ENCODE results near the gene CTDSP2.
"Not testable (repeated sequence)": the region's sequence is repeated elsewhere in the genome, so short reads cannot be mapped to it uniquely, and the experiment has no call there.

CTDSP2 gene

DNA sequence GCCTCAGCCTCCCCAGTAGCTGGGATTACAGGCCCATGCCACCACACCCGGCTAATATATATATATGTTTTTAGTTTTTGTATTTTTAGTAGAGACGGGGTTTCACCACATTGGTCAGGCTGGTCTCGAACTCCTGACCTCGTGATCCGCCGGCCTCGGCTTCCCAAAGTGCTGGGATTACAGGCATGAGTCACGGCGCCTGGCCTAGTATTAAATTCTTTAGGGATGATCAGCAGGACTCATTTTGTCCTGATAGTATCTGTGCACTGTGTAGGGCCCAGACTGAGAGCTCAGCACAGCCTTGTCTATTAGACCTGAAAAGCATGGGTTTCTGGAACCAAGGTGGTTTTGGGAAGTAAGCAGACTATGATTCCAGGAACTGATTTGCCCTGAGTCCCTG, 34.5 kb upstream of the CTDSP2 start:
- not testable (repeated sequence) for DNase-seq

DNA sequence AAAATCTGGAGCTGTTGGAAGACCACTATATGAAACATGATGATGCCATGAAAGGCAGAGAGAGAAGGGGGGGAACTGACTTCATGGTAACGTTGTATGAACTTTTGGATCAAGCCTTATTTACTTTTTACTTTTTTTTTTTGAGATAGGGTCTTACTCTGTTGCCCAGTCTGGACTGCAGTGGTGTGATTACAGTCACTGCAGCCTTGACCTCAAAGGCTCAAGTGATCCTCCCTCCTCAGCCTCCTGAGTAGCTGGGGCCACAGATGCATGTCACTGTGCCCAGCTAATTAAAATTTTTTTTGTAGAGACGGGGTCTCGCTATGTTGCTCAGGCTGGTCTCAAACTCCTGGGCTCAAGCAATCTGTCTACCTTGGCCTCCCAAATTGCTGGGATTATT, 31.3 kb upstream of the CTDSP2 start:
- DNase-seq: no peak

GRCh38 chr12:57875753-57876547, 29.4 kb upstream of the CTDSP2 start:
- DNase-seq: no peak

GRCh38 chr12:57874166-57875108, 27.9 kb upstream of the CTDSP2 start:
- peak; percentile 87 for DNase-seq

GRCh38 chr12:57872362-57872761, 25.8 kb upstream of the CTDSP2 start:
- DNase-seq: no peak

- DNase-seq: no peak
Observed at GRCh38 chr12:57869927-57870318, 23.4 kb upstream of the CTDSP2 start.

DNA sequence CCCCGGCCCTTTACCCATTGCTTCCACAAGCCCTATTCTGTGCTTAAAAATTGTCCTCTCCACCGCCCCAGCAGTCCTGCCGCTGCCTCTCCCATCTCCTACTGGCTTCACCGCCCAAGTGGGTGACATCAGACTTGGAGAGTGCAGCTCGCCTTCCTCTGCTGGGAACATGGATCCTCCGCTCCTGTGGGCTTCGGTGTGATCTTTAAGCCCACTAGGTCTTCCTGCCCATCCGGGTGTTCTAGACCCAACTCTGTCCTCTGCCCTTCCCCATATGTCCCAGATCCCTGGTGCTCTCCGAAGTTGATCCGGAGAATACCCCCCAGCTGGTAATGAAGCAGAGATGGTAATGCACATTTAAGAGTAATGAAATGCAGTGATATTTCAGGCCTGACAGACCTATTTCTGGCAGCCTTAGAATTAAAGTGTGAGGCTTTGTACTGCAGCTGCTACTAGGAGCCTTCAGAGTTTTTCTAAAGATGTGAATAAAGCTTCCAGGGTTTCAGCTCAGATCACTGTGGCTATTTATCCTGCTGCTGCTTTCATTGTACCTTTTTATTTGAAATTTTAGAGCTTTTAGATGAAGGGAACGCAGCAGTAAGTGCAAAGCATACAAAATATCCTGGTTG, 22.9 kb upstream of the CTDSP2 start:
- no peak for DNase-seq

GRCh38 chr12:57868851-57869268, 22.3 kb upstream of the CTDSP2 start:
- no peak for DNase-seq

- no peak for DNase-seq
Observed at GRCh38 chr12:57868221-57868620, 21.7 kb upstream of the CTDSP2 start.

GRCh38 chr12:57866308-57867019, 19.9 kb upstream of the CTDSP2 start:
- DNase-seq: no peak

DNA sequence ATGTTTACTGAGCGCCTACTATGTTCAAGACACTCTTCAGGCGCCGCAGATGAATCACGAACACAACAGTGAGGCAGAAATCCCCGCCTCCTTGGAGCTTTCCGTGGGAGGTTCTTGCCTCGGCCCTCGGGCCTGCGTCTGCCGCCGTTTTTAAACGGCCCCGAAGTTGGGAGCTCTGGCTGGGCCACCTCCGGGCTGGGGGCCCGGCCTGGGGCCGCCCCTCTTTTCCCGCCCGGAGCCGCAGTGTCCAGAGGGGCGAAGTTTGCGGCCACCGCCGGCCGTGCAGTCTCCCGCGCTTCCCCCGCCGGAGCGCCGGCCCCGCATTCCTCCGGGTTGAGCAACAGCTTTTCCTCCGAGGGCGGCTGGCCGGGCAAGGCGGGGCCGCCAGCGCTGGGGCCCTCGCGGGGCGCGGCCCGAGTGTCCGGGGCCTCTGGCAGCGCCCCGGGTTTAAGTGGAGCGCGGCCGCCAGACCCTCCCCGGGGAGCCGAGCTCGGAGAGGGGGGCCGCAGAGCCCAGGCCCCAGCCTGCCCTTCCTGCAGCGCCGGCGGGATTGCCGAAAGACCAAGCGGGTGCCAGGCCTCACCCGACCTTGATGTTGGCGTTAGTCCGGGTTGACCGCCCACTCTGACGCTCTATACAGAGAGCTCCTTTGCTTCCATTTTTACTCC, 18.7 kb upstream of the CTDSP2 start:
- no peak for DNase-seq

DNA sequence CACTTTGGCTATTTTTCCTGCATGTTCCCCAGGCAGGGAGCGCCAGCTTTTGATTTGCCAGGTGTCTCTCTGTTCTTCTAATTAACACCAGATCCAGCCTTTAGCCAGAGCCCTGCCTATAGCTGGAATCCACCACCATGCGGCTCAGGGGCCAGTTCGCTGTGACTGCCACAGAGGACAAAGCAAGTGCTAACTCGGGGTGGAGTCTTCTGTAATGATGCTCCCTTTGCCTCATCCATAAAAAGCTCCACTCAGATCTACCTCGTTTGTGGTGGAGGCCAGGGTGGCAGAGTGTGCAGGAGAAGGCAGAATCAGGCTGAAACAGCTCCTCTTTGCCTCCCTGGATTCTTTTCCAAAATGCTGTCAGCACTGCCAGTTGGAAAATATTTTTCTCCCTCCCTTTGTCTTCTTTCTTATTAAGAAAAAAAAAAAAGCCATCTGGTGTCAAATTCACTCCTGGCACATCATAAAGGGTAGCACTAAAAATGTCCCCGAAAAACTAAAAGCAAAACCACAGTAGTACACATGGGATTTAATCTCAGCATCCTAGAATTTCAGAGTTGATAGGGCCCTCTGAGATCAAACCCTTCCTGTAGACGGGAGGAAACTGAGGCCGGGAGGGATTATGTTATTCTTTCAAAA, 18.0 kb upstream of the CTDSP2 start:
- no peak for DNase-seq

- no peak for DNase-seq
Observed at GRCh38 chr12:57863676-57864075, 17.1 kb upstream of the CTDSP2 start.

GRCh38 chr12:57861967-57862366, 15.4 kb upstream of the CTDSP2 start:
- no peak for DNase-seq

DNA sequence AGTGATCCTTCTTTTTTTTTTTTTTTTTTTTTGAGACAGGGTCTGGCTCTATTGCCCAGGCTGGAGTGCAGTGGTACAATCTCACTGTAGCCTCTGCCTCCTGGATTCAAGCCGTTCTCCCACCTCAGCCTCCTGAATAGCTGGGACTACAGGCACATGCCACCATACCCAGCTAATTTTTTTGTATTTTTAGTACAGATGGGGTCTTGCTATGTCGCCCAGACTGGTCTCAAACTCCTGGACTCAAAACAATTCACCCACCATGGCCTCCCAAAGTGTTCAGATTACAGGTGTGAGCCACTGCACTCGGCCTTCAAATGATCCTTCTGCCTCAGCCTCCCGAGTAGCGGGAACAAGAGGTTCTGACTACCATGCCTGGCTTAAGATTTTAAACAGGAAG, 14.4 kb upstream of the CTDSP2 start:
- not testable (repeated sequence) for DNase-seq

- DNase-seq: no peak
Observed at GRCh38 chr12:57859121-57859520, 12.6 kb upstream of the CTDSP2 start.

DNA sequence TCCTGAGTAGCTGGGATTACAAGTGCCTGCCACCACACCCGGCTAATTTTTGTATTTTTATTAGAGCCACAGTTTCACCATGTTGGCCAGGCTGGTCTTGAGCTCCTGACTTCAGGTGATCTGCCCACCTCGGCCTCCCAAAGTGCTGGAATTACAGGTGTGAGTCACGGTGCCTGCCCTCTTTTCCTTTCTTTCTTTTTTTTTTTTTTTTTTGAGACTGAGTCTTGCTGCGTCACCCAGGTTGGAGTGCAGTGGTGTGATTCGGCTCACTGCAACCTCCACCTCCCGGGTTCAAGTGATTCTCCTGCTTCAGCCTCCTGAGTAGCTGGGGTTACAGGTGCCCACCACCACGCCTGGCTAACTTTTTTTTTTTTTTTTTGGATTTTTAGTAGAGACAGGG, 11.6 kb upstream of the CTDSP2 start:
- DNase-seq: not testable (repeated sequence)

DNA sequence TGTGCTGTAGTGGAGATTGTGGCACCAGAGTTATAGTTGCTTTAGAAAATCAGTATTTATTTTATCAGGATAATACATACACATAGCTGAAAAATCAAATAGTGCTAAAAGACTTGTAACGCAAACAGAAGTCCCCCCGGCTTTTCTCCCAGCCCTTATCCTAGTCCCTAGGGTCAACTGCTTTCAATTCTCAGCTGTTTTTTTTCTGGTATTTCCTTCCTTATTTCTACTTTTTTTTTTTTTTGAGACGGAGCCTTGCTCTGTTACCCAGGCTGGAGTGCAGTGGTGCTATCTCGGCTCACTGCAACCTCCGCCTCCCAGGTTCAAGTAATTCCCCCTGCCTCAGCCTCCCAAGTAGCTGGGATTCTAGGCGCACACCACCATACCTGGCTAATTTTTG, 8.4 kb upstream of the CTDSP2 start:
- no peak for DNase-seq

DNA sequence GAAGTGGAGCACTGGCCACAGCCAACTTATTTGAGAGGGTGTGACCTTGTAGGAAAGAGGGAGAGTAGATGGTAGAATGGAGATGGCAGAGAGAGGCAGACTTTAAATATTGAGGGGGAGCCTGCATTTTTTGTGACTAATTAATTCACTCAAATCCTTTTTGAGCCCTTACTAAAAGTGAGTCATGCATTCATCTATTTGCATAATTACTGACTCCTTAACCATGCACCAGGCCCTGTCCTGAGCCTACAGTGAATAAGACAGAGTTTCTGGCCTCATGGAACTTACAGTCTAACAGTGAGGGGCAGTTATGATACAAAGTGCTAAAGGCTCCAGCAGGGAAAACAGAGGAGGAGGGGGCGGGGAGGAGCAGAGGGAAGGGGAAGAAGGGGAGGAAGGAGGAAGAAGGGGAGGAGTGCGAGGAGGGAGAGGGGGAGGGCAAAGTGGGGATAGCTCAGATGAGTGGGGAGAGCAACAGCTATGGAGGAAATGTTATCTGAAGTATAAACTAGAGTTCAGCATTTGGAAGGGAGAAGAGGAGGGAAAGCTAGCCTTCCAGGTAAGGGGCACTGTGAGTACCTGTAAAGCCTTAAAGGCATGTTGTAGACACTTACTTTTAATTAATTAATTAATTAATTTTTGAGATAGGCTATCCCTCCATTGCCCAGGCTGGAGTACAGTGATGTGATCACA, 7.5 kb upstream of the CTDSP2 start:
- no peak for DNase-seq

DNA sequence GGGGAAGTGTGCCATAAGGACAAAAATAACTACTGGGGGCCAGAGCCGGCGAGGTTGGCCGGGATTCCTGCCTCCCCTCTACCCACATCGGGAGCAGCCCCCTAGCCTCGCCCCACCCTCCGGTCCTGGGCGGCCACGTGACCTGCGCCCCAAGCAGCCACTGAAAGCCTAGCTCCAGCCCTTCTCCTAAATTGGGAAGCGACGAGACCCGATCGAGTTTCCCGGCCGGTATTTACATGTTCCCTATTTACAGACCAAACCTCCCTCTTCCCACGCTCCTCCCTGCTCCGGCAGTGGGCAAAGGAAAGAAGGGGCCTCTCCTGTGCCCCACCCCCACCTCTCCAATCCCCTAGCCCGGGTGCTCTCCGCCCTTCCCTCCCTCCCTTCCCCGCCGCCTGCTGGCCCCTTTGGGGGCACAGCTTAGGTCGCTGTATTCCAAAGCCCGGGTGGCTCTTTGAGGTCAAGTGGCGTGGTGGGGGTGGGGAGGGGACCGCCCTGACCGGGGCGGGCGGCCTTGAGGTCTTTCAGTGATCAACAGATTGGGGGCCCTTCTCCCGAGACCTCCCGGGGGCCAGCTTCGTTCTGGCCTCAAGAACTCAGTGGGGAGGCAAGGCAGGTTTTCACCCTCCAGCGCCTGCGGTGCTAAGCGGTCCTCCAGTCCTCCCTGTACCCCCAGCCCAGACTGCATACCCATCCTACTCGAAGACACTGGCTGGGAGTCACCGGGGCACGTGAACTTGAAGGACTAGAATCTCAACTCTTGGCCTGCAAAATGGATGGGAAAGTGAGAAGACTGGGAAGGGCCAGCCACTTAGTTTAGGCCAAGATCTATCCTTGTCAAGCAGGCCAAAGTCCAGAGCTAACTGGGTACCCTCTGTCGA, 6.3 kb upstream of the CTDSP2 start:
- DNase-seq: no peak
